Right lobe of liver (tissue), 4 donors: ENCODE results near the gene DNAJC13.

Source experiments
- POLR2A ChIP-seq: fragments of 450-650 bp; IDR thresholded peaks from one replicate; pipeline ENCODE4 v1.6.1; 2017; ENCODE audit warnings: antibody characterized with exemption, mild to moderate bottlenecking
- TF ChIP-seq, protein P1 (sequence below), 4 donors: fragments of 200-600 bp in 3 of 4; fragments of 450-650 bp in 1 of 4; IDR thresholded peaks; one replicate each; pipeline versions ENCODE4 v1.5.1 to v1.8.0; 2016 to 2022; ENCODE audit warnings: antibody characterized with exemption in 4 of 4, mild to moderate bottlenecking in 2 of 4
- donor health status: DM: no; HTN: no; CAD: no.
- donor health status: DM: no; HTN: no; CAD: no.
- donor health status: DM: no; HTN: yes; CAD: no.

DNA sequence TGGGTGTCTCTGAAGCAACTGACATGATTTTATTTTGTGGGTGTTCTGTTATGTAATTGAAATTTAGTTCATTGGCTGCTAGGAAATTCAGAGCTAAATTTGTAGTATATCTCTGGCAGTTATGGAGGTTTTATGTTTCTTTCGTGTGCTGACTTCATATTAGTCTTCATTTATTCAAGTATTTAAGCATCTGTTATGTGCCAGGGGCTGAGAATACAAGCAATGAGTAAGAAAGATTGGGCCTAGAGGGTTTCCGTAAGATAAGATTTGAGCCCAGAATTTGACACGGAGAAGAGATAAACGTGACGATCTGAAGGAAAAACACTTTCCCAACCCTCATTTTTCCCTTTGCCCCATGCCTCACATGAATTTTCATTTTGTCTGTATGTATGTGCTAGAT is 104.6 kb downstream of the DNAJC13 start:
- TF ChIP-seq, protein P1, sequence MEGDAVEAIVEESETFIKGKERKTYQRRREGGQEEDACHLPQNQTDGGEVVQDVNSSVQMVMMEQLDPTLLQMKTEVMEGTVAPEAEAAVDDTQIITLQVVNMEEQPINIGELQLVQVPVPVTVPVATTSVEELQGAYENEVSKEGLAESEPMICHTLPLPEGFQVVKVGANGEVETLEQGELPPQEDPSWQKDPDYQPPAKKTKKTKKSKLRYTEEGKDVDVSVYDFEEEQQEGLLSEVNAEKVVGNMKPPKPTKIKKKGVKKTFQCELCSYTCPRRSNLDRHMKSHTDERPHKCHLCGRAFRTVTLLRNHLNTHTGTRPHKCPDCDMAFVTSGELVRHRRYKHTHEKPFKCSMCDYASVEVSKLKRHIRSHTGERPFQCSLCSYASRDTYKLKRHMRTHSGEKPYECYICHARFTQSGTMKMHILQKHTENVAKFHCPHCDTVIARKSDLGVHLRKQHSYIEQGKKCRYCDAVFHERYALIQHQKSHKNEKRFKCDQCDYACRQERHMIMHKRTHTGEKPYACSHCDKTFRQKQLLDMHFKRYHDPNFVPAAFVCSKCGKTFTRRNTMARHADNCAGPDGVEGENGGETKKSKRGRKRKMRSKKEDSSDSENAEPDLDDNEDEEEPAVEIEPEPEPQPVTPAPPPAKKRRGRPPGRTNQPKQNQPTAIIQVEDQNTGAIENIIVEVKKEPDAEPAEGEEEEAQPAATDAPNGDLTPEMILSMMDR (IDR thresholded peaks at IDR 0.05), result no peak
- no peak for TF ChIP-seq POLR2A
